ENCODE data around the gene PDIA5.

DNA sequence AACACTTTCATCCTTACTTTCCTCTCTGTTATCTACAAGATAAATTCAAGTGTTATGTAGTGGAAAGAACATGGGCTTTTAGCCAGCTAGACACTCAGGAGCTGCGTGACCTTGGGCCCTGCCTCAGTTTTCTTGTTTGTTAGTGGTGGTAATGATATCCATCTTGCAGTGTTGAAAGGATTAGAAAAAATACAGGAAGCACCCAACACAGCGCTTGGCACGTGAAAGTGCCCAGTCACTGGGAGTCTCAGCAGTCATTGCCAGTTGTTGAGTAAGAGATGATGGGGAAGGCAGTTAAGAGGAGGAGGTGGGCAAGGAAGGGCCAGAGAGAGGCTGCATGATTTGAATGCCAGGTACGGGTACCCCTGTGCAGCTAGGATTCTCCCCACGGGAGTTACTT, 5.3 kb downstream of the PDIA5 start:
- TF ChIP-seq, protein P1, sequence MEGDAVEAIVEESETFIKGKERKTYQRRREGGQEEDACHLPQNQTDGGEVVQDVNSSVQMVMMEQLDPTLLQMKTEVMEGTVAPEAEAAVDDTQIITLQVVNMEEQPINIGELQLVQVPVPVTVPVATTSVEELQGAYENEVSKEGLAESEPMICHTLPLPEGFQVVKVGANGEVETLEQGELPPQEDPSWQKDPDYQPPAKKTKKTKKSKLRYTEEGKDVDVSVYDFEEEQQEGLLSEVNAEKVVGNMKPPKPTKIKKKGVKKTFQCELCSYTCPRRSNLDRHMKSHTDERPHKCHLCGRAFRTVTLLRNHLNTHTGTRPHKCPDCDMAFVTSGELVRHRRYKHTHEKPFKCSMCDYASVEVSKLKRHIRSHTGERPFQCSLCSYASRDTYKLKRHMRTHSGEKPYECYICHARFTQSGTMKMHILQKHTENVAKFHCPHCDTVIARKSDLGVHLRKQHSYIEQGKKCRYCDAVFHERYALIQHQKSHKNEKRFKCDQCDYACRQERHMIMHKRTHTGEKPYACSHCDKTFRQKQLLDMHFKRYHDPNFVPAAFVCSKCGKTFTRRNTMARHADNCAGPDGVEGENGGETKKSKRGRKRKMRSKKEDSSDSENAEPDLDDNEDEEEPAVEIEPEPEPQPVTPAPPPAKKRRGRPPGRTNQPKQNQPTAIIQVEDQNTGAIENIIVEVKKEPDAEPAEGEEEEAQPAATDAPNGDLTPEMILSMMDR (IDR thresholded peaks at IDR 0.05 in 2 of 3, conservative IDR thresholded peaks at IDR 0.05 in 1 of 3; ENCODE audit: borderline replicate concordance in 1 of 3, insufficient read depth in 1 of 3, low read depth in 2 of 3, low read length in 2 of 3): no peak
- TF ChIP-seq CBX3 (IDR thresholded peaks at IDR 0.05; ENCODE audit: low read depth) (no peak), POLR2A (IDR thresholded peaks at IDR 0.05; ENCODE audit: borderline replicate concordance, extremely low read depth, insufficient read depth, insufficient read length) (no peak), JUND (IDR thresholded peaks at IDR 0.05) (no peak)
- TF ChIP-seq, protein P2, sequence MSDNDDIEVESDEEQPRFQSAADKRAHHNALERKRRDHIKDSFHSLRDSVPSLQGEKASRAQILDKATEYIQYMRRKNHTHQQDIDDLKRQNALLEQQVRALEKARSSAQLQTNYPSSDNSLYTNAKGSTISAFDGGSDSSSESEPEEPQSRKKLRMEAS (IDR thresholded peaks at IDR 0.05): no peak

Data from HCT116 (cell line).